HG03469 (cell line): ENCODE measurements around the gene OPN5.

ENCODE experiments used
- ATAC-seq: cut with Tn5 transposase; IDR thresholded peaks from one replicate; pipeline ENCODE4 v1.9.1; 2021; ENCODE audit warnings: mild to moderate bottlenecking, moderate library complexity, moderate number of reproducible peaks; ENCODE audit not compliant: unreplicated experiment

Gene OPN5

GRCh38 chr6:47852727-47853126, 70.9 kb downstream of the OPN5 start:
- ATAC-seq, result no peak

GRCh38 chr6:47853766-47854165, 71.9 kb downstream of the OPN5 start:
- no peak for ATAC-seq

- ATAC-seq, result no peak
Measured at GRCh38 chr6:47854971-47855370, 73.1 kb downstream of the OPN5 start.

- no peak for ATAC-seq
Measured at GRCh38 chr6:47859175-47859574, 77.3 kb downstream of the OPN5 start.

- ATAC-seq, result no peak
Measured at GRCh38 chr6:47862731-47863130, 80.9 kb downstream of the OPN5 start.

- ATAC-seq, result no peak
Measured at GRCh38 chr6:47865206-47865605, 83.4 kb downstream of the OPN5 start.

- no peak for ATAC-seq
Measured at GRCh38 chr6:47875593-47875992, 93.8 kb downstream of the OPN5 start.
